OCI-LY3 (cell line): ENCODE data around the gene KIF1B.

Source experiments
- EZH2phosphoT487 ChIP-seq: fragments of 200-600 bp; shearing (Covaris generic); IDR thresholded peaks from 2 replicates; pipeline ENCODE4 v1.6.1; 2018; ENCODE audit warnings: antibody characterized with exemption, mixed run types, low read depth
- TF ChIP-seq, protein P1 (sequence below): fragments of 200-600, 300-600 bp; sonication (generic); IDR thresholded peaks from 2 replicates; pipeline ENCODE4 v1.5.1; 2014; ENCODE audit warnings: antibody characterized with exemption, low read length, low read depth

DNA sequence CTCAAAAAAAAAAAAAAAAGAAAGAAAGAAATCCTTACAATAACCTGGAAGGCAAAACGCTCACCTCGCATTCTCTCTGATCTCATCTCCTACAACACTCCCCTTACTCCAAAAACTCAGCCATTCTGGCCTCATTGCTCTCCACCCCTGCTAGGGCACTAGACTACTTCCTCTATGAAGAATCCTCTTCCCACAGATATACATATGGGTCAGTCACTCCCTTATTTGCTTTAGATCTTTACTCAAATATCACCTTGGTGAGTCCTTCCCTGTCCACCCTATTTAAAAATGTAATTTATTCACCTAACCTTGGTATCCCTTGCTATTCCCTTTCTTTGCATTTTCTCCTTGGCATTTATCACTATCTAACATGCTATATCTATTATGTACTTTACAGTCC lies 24.6 kb upstream of the KIF1B start:
- TF ChIP-seq, protein P1, sequence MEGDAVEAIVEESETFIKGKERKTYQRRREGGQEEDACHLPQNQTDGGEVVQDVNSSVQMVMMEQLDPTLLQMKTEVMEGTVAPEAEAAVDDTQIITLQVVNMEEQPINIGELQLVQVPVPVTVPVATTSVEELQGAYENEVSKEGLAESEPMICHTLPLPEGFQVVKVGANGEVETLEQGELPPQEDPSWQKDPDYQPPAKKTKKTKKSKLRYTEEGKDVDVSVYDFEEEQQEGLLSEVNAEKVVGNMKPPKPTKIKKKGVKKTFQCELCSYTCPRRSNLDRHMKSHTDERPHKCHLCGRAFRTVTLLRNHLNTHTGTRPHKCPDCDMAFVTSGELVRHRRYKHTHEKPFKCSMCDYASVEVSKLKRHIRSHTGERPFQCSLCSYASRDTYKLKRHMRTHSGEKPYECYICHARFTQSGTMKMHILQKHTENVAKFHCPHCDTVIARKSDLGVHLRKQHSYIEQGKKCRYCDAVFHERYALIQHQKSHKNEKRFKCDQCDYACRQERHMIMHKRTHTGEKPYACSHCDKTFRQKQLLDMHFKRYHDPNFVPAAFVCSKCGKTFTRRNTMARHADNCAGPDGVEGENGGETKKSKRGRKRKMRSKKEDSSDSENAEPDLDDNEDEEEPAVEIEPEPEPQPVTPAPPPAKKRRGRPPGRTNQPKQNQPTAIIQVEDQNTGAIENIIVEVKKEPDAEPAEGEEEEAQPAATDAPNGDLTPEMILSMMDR = no peak
- no peak for TF ChIP-seq EZH2phosphoT487
